SK-N-SH (cell line): ENCODE data around the gene MAGI2.

Experiments
- CHD2 ChIP-seq: fragments of 150-350 bp; IDR thresholded peaks from 2 replicates; pipeline ENCODE4 v1.6.1; 2018; ENCODE audit warnings: low read length; ENCODE audit not compliant: partially characterized antibody
- EP300 ChIP-seq, 2 experiments: IDR thresholded peaks; 2 replicates each; pipeline versions ENCODE4 v1.4.0 to v1.6.1; 2012; ENCODE audit warnings: borderline replicate concordance in 1 of 2, low read depth in 1 of 2, low read length in 1 of 2
- MXI1 ChIP-seq: IDR thresholded peaks from 2 replicates; pipeline ENCODE4 v1.6.1; 2012; ENCODE audit warnings: mild to moderate bottlenecking, low read depth, low read length, improper control_type of control experiment
- PBX3 ChIP-seq: IDR thresholded peaks from 2 replicates; pipeline ENCODE4; 2012
- POLR2AphosphoS5 ChIP-seq: IDR thresholded peaks from 2 replicates; pipeline ENCODE4 v1.6.1; 2012; ENCODE audit warnings: low read depth, low read length
- RAD21 ChIP-seq: IDR thresholded peaks from 2 replicates; pipeline ENCODE4 v1.6.1; 2012; ENCODE audit warnings: mild to moderate bottlenecking, low read length
- SIN3A ChIP-seq: IDR thresholded peaks from 2 replicates; pipeline ENCODE4 v1.6.1; 2012; ENCODE audit warnings: low read depth, mild to moderate bottlenecking, low read length, moderate library complexity, borderline replicate concordance
- TF ChIP-seq, protein P1 (sequence below): fragments of 200-600 bp; sonication (generic); IDR thresholded peaks from 2 replicates; pipeline ENCODE4 v1.6.1; 2017; ENCODE audit warnings: antibody characterized with exemption, mild to moderate bottlenecking, moderate library complexity

GRCh38 chr7:78165854-78166253 is 1287.6 kb downstream of the MAGI2 start:
- TF ChIP-seq MXI1 (no peak), RAD21 (no peak), CHD2 (no peak), SIN3A (no peak), EP300 (IDR thresholded peaks at IDR 0.05; ENCODE audit: borderline replicate concordance in 1 of 2, low read depth in 1 of 2, low read length in 1 of 2) (no peak), PBX3 (no peak), POLR2AphosphoS5 (no peak)
- TF ChIP-seq, protein P1, sequence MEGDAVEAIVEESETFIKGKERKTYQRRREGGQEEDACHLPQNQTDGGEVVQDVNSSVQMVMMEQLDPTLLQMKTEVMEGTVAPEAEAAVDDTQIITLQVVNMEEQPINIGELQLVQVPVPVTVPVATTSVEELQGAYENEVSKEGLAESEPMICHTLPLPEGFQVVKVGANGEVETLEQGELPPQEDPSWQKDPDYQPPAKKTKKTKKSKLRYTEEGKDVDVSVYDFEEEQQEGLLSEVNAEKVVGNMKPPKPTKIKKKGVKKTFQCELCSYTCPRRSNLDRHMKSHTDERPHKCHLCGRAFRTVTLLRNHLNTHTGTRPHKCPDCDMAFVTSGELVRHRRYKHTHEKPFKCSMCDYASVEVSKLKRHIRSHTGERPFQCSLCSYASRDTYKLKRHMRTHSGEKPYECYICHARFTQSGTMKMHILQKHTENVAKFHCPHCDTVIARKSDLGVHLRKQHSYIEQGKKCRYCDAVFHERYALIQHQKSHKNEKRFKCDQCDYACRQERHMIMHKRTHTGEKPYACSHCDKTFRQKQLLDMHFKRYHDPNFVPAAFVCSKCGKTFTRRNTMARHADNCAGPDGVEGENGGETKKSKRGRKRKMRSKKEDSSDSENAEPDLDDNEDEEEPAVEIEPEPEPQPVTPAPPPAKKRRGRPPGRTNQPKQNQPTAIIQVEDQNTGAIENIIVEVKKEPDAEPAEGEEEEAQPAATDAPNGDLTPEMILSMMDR: no peak
